Endothelial cell of umbilical vein (primary cell): ENCODE data around the gene KIF6.

Experiments
- EZH2 ChIP-seq: IDR thresholded peaks from 2 replicates; pipeline ENCODE4 v1.6.1; 2012; ENCODE audit warnings: borderline replicate concordance, low read depth, mild to moderate bottlenecking, moderate library complexity, low read length, inconsistent platforms; ENCODE audit not compliant: severe bottlenecking
- JUN ChIP-seq: IDR thresholded peaks from 2 replicates; pipeline ENCODE4 v1.6.1; 2011; ENCODE audit warnings: borderline replicate concordance, low read depth; ENCODE audit not compliant: insufficient read length, insufficient read depth
- MYC ChIP-seq: IDR thresholded peaks from one replicate; pipeline ENCODE4 v1.6.1; 2011; ENCODE audit warnings: mild to moderate bottlenecking, low read depth, low read length
- POLR2A ChIP-seq: IDR thresholded peaks from 2 replicates; pipeline ENCODE4 v1.6.1; 2012; ENCODE audit warnings: low read depth, mild to moderate bottlenecking, control low read depth, low read length
- POLR2AphosphoS5 ChIP-seq: IDR thresholded peaks from 2 replicates; pipeline ENCODE4 v1.6.1; 2012; ENCODE audit warnings: low read depth, mild to moderate bottlenecking, control low read depth, low read length, moderate library complexity; ENCODE audit not compliant: insufficient read depth
- TF ChIP-seq, protein P1 (sequence below), 2 donors: IDR thresholded peaks; 1 replicate in 1 of 2; 2 replicates in 1 of 2; pipeline ENCODE4 v1.5.1; 2011; ENCODE audit warnings: low read length in 2 of 2, mild to moderate bottlenecking in 2 of 2, moderate library complexity in 2 of 2, control low read depth in 1 of 2, inconsistent platforms in 1 of 2, low read depth in 1 of 2; ENCODE audit not compliant: insufficient read depth in 1 of 2; ENCODE audit errors: extremely low read depth in 1 of 2
- TF ChIP-seq, protein P2 (sequence below): IDR thresholded peaks from 2 replicates; pipeline ENCODE4 v1.6.1; 2011; ENCODE audit not compliant: insufficient read depth, insufficient read length

DNA sequence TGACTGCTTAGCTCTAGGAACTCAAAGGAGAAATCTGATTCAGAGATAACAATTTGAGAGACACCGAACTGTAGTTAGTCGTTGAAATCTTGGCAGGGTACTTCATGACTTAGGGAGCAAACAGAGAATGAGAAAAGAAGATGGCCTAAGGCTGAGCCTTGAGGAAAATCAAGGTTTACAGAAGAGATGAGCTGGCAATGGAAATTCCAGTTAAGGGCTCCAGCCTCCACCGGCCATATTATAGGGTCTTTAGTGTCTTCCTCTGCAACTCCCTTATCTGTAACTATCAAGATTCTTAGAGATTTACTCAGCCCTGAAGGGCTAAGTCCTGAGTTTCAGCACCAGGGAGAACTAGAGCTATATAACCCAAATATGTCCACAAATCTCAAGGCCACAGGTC lies 437.6 kb downstream of the KIF6 start:
- TF ChIP-seq, protein P1, sequence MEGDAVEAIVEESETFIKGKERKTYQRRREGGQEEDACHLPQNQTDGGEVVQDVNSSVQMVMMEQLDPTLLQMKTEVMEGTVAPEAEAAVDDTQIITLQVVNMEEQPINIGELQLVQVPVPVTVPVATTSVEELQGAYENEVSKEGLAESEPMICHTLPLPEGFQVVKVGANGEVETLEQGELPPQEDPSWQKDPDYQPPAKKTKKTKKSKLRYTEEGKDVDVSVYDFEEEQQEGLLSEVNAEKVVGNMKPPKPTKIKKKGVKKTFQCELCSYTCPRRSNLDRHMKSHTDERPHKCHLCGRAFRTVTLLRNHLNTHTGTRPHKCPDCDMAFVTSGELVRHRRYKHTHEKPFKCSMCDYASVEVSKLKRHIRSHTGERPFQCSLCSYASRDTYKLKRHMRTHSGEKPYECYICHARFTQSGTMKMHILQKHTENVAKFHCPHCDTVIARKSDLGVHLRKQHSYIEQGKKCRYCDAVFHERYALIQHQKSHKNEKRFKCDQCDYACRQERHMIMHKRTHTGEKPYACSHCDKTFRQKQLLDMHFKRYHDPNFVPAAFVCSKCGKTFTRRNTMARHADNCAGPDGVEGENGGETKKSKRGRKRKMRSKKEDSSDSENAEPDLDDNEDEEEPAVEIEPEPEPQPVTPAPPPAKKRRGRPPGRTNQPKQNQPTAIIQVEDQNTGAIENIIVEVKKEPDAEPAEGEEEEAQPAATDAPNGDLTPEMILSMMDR (IDR thresholded peaks at IDR 0.05; ENCODE audit: extremely low read depth in 1 of 2, insufficient read depth in 1 of 2, low read depth in 1 of 2, low read length in 2 of 2) = no peak
- TF ChIP-seq POLR2A = no peak
- no peak for TF ChIP-seq POLR2AphosphoS5
- TF ChIP-seq JUN = no peak
- TF ChIP-seq, protein P2, sequence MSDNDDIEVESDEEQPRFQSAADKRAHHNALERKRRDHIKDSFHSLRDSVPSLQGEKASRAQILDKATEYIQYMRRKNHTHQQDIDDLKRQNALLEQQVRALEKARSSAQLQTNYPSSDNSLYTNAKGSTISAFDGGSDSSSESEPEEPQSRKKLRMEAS = no peak
- no peak for TF ChIP-seq EZH2
- TF ChIP-seq MYC = no peak
